Coronary artery (tissue), 2 donors: Measurements from ENCODE around the gene CHD5.

Experiments
- DNase-seq: peaks from one replicate; pipeline ENCODE4 v3.0.0-alpha.2; 2017; ENCODE audit warnings: low spot score
- H3K27ac ChIP-seq, 2 donors: fragments of 200-600 bp; sonication (generic); one replicate each; pipeline ENCODE4 v1.5.1; 2016 to 2019
- H3K4me3 ChIP-seq: fragments of 200-600 bp; sonication (generic); 2 replicates; pipeline ENCODE4 v1.5.1; 2016; ENCODE audit warnings: mild to moderate bottlenecking, moderate library complexity
- CTCF ChIP-seq: fragments of 200-600 bp; sonication (generic); IDR thresholded peaks from one replicate; pipeline ENCODE4 v1.5.1; 2019; ENCODE audit warnings: antibody characterized with exemption

The CHD5 gene

GRCh38 chr1:6127587-6128163 is 52.4 kb downstream of the CHD5 start:
- DNase-seq, result no peak
- Histone ChIP-seq H3K27ac (no peak overlapping the region), H3K4me3 (no peak overlapping the region)
- TF ChIP-seq CTCF, result no peak

- DNase-seq, result no peak
- H3K27ac ChIP-seq, result no peak overlapping the region
- no peak overlapping the region for H3K4me3 ChIP-seq
- TF ChIP-seq CTCF, result no peak
Observed at GRCh38 chr1:6126521-6127067, 53.5 kb downstream of the CHD5 start.

GRCh38 chr1:6126028-6126427 is 54.1 kb downstream of the CHD5 start:
- Histone ChIP-seq H3K27ac (no peak overlapping the region), H3K4me3 (no peak overlapping the region)
- no peak for TF ChIP-seq CTCF
- no peak for DNase-seq

- Histone ChIP-seq H3K4me3 (no peak overlapping the region), H3K27ac (no peak overlapping the region)
- no peak for DNase-seq
- no peak for TF ChIP-seq CTCF
Observed at GRCh38 chr1:6125366-6125765, 54.8 kb downstream of the CHD5 start.

GRCh38 chr1:6124746-6125365 is 55.3 kb downstream of the CHD5 start:
- H3K4me3 ChIP-seq, result no peak overlapping the region
- no peak overlapping the region for H3K27ac ChIP-seq
- no peak for TF ChIP-seq CTCF
- DNase-seq, result no peak

GRCh38 chr1:6124341-6124740 is 55.8 kb downstream of the CHD5 start:
- no peak for TF ChIP-seq CTCF
- Histone ChIP-seq H3K27ac (no peak overlapping the region), H3K4me3 (no peak overlapping the region)
- no peak for DNase-seq

GRCh38 chr1:6123816-6124215 is 56.3 kb downstream of the CHD5 start:
- Histone ChIP-seq H3K27ac (no peak overlapping the region), H3K4me3 (no peak overlapping the region)
- TF ChIP-seq CTCF, result no peak
- no peak for DNase-seq
